ENCODE measurements around the gene FGF14. TPM values are rescaled to one million over a fixed set of nuclear protein-coding genes. Genes with fewer than 3 reads are reported as not detected.

Gene FGF14
- total RNA-seq, 4 donors from 2014 or later: 0.12 to 3.5 (median 1.3) TPM

DNA sequence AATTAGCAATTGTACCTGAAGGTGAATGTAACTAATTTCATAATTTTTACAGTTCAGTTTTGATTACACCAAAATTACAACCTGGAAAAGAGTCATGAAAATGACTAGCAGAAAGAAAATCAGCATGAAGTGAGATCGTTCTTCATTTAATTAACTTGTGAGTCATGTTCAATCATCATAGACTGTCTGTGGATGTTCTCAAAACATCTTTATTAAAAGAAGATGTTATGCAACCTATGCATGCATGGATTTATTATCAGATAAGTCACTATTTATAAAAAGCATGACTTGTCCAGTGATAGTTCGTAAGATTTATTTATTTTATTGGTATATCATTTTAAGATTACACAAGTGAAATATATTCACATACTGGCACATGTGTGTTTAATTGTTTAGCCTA lies 703.4 kb downstream of the FGF14 start:
- ATAC-seq (ENCODE audit: low FRiP score) (no peak), DNase-seq (ENCODE audit: low spot score) (no peak)
- TF ChIP-seq, protein P1, sequence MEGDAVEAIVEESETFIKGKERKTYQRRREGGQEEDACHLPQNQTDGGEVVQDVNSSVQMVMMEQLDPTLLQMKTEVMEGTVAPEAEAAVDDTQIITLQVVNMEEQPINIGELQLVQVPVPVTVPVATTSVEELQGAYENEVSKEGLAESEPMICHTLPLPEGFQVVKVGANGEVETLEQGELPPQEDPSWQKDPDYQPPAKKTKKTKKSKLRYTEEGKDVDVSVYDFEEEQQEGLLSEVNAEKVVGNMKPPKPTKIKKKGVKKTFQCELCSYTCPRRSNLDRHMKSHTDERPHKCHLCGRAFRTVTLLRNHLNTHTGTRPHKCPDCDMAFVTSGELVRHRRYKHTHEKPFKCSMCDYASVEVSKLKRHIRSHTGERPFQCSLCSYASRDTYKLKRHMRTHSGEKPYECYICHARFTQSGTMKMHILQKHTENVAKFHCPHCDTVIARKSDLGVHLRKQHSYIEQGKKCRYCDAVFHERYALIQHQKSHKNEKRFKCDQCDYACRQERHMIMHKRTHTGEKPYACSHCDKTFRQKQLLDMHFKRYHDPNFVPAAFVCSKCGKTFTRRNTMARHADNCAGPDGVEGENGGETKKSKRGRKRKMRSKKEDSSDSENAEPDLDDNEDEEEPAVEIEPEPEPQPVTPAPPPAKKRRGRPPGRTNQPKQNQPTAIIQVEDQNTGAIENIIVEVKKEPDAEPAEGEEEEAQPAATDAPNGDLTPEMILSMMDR (IDR thresholded peaks at IDR 0.05): no peak

DNA sequence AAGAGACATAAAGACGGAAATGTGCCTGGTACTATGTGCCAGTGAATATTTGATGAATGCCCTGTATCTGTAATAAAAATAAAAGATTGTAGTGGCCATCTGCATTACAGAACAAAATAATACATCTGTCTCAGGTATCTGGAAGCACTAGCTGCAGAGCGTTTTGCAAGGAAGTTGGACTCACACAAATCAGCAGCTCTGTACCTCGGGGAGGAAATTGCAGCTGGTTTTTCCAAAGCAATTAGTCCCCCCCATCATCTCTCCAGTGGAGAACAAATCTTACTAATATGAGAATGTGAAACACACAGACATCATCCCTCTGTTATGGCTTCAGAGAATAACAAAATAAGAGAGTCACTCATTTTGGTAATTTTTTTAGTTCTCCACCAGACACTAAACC lies 704.1 kb downstream of the FGF14 start:
- DNase-seq (ENCODE audit: low spot score): no peak
- TF ChIP-seq, protein P1 (IDR thresholded peaks at IDR 0.05): no peak
- ATAC-seq (ENCODE audit: low FRiP score): no peak

DNA sequence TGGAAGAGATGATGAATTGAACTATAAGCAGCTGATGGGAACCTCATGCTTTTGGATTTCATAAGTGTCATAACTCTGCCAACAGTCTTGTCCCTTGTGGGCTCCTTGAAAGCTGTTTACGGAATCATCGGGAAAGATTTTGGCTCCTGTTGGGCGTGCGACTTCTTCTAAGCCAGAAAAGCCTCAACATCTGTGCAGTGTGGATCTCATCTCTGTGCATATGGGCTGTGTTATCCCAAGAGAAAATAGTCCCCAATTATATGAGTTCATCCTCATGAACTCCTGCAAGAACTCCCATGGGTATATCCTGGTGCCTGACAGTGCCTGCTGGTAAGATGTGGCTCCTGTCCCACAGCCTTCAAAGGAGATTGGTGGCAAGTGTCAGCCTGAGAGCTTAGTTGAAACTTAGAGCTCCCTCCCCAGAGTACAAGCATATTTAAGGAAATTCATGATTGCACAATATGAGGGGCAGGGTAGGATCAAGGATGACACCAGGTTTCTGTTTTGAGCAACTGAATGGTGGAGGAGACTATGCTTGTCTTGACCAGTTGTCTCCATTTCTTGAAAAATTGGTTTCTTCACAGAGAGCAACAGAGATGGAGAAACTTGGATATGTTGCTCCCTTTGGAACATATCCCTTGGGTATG lies 705.9 kb downstream of the FGF14 start:
- ATAC-seq (ENCODE audit: low FRiP score) (no peak), DNase-seq (ENCODE audit: low spot score) (no peak)
- TF ChIP-seq, protein P1 (IDR thresholded peaks at IDR 0.05): no peak

DNA sequence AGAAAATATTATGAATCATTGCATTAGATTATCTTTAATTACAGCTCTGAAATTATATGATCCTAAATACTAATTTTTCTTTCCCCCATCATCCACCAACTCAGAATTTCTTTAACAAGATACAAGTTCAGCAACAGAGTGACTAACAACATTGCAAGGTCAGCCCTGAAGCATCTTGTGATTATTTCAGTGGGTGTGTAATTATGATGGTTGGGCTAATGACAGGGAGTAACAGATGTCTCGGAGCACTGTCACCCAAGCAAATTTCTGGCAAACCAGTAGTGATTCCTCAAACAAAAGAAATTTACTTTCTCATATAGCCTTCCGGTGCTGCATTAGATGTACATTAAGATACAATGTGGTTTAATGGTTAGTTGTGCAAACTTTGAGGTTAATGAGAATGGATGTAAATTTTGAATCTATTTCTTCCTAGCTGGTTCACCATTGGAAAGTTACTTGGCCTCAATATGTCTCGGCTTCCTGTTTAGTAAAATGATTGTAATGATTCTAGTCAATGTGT lies 710.4 kb downstream of the FGF14 start:
- ATAC-seq (ENCODE audit: low FRiP score): no peak

DNA sequence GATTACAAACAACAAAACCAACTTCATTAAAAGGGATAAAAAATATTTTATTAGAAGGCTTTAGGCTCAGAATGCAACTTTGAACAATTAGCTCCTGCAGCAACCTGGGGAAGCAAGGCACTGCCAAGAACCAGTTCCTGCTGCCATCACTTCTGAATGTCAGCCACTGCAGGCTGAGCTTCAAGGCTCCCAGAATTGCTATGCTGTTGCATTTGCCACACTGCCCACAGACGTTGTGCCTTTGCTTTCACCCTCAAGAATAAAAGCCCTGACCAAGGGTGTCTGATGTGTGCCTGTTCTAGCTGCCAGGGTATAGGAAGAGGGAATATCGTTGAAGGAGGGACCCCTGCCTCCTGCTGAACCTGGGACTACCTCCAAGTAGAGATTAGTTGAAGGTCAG lies 711.0 kb downstream of the FGF14 start:
- DNase-seq (ENCODE audit: low spot score) (no peak), ATAC-seq (ENCODE audit: low FRiP score) (no peak)
- TF ChIP-seq, protein P1 (IDR thresholded peaks at IDR 0.05): no peak

More for the DNA sequence above, 710.4 kb downstream of the FGF14 start:
- TF ChIP-seq, protein P1 (IDR thresholded peaks at IDR 0.05): no peak
- DNase-seq (ENCODE audit: low spot score): no peak

DNA sequence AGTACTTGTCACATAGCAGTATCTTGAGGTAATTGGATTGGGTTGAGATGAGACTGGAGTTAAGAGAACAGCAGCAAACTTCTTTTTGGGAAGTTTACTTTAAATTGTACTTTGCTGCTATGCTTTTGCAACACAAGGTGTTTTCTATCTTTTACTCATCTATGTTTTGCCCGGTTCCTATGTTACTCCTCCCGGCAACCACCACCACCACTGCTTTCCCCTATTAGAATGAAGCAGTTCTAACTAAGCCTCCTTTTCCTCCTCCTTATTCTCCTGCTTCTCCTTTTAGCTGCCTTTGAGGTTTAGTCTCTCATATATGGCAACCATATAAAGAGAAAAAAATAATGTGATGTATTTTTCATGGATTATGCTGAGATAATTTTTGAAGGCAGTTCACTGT lies 715.8 kb downstream of the FGF14 start:
- TF ChIP-seq, protein P1 (IDR thresholded peaks at IDR 0.05): no peak
- ATAC-seq (ENCODE audit: low FRiP score) (no peak), DNase-seq (ENCODE audit: low spot score) (no peak)

DNA sequence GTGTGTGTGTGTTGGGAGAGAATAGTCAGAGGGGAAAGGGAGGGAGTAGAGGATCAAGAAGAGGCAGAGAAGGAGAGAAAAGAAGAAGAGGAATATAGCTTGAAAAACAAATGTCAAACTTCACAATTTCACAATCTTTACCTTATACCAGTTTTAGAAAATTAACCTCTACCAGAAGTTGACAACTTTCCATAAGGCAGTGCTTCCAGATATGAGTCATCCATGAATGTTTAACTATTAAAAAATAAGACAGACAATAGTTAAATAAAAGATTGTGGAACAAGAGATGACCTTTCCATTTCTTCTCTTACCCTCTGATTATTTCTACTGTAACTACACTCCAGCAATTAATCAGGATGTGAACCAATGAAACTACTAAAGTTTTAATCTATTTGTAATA lies 720.0 kb downstream of the FGF14 start:
- no peak for ATAC-seq (ENCODE audit: low FRiP score)
- TF ChIP-seq, protein P1 (IDR thresholded peaks at IDR 0.05): no peak
- DNase-seq (ENCODE audit: low spot score): no peak

Data from omental fat pad (tissue), 4 donors.